Midbrain (tissue), 1 donor: ENCODE measurements around the gene CNPY3.

Experiments used
- DNase-seq: peaks from one replicate; lab custom pipeline; 2025; lab: John Stamatoyannopoulos, UW

The CNPY3 gene

GRCh38 chr6:42960243-42961019, 31.2 kb downstream of the CNPY3 start, which contains the start of gene GNMT:
Gene GNMT (plus strand): TSS chr6:42960754. CDS start chr6:42960768, 14 bp downstream.
- no peak for DNase-seq

DNA sequence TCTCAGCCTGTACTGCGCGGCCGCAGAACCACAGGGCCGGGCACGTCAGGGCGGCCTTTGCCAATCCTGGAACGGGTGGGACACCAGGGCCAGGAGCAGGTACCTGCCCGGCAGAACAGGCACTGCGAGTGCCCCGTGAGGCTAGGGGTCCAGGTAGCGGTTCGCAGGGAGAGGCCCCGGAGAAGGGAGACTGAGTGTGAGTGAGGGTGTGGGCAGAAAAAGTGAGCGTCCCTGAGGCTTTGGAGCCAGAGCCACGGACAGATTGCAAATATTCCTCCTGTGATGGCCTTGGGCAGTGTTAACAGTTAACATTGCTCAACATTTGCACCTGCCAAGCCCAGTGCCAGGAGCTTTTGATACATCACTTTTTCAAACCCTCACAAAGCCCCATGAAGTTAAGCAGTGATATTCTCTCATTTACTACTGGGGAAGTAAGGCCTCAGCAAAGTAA, 31.8 kb downstream of the CNPY3 start:
- DNase-seq, result no peak

DNA sequence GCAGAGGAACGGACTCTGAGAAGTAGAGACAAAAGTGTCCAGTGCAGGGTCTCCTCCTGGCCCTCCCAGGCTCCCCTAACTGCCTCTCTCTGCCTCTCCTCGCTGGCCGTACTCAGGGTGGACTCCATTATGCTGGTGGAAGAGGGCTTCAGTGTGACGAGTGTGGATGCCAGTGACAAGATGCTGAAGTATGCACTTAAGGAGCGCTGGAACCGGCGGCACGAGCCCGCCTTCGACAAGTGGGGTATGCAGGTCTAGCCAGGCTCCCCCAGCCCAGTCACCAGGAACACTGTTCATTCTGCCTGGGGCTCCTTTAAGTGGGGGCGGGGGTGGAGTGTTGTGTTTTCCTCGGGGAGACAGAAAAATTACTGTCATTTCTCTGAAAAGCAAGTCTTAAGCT, 32.8 kb downstream of the CNPY3 start:
- DNase-seq, result no peak

GRCh38 chr6:42962502-42963178, 33.4 kb downstream of the CNPY3 start:
- DNase-seq, result no peak

DNA sequence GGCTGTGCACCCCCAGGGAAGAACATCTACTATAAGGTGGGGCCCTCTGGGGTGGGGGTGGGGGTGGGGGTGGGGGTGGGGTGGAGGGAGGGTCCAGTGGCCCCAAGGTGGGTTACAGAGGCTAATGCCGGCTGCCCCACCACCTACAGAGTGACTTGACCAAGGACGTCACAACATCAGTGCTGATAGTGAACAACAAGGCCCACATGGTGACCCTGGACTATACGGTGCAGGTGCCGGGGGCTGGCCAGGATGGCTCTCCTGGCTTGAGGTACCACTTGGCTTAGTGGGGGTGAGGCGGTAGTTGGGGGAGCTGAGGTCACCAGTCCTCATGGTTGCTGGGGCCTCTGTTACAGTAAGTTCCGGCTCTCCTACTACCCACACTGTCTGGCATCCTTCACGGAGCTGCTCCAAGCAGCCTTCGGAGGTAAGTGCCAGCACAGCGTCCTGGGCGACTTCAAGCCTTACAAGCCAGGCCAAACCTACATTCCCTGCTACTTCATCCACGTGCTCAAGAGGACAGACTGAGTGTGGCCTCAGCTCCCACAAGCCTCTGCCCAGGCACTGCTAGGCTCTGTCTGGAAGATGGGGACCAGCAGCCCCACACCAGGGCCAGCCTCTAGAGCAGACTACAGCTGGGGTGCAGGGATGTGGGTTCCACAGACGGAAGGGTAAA, 34.0 kb downstream of the CNPY3 start:
- no peak for DNase-seq

GRCh38 chr6:42963855-42964605, 34.8 kb downstream of the CNPY3 start:
- no peak for DNase-seq

DNA sequence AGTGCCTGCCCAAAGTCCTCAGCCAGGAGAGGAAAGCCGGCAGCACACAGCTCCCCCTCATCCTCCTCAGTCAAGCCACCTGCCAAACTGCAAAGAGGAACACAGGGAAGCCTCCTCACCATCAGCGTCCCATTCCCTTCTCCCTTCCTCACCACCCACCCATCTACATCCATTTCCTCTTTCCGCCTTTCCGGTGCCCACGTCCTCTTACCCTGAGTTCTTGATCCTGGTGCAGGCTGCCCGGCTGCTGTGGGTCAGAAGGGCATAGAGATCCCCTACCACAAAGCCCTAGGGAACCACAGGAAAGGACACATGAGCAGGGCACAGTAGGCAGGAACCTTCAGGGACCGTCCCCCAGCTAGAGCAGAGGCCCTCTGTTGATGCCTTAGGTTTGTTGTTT, 37.3 kb downstream of the CNPY3 start:
- no peak for DNase-seq

DNA sequence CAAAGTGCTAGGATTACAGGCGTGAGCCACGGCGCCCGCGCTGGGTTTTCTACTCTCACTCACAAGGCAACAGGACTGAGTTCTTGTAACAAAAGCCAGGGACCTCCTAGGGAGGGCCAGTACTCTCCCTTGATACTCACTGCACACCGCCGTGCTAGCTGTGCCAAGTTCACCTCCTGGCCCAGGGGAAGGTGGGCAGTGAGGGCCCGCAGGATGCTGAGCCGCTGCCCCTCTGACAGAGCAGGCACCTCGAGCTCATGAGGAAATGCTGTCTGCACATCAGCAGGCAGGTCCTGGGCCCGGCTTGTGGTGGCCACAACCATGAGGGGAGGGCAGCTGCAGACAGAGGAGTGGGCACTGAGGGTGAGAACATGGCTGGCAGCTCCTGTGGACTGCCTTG, 37.9 kb downstream of the CNPY3 start:
- DNase-seq, result no peak

DNA sequence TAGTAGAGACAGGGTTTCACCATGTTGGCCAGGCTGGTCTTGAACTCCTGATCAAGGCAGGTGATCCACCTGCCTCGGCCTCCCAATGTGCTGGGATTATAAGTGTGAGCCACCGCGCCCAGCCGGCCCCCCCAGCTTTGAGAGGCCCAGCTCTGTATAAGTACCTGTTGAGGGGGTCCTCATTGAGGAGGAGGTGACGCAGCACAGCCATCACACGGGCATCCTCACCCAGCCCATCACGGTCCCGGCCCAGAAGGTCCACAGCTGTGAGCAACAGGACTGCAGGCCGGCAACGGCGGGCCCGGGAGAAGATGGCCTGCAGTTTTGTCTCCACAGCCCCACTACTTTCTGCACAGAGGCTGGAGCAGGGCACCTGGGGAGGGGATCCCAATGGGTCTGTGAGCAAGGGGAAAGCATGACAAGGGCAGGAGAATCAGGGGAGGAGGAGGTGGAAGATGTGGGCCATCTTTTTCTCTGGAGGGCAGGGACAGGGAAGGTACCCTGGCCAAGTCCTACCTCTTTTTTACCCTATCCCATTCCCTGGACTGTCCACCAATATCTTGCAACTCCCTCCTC, 38.9 kb downstream of the CNPY3 start:
- no peak for DNase-seq

DNA sequence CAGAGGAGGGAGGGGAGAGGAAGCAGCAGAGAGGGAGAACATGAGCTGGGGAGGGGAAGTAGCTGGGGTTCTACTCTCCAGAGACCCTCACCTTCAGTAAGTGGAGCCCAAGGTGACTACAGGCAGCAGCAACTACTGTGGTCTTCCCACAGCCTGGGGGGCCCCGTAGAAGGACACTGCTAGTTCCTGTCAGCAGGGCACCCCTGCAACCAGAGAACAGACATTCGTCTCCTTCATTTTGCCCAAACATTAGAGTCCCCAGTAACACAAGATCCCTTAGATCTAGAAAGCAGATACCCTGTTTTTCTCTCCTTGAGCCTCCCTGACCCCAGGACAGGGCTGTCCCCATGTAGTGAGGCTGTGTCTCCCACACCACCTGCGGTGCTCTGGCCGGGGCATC, 39.5 kb downstream of the CNPY3 start:
- DNase-seq, result no peak

- no peak for DNase-seq
Observed at GRCh38 chr6:42969431-42969830, 40.2 kb downstream of the CNPY3 start.

DNA sequence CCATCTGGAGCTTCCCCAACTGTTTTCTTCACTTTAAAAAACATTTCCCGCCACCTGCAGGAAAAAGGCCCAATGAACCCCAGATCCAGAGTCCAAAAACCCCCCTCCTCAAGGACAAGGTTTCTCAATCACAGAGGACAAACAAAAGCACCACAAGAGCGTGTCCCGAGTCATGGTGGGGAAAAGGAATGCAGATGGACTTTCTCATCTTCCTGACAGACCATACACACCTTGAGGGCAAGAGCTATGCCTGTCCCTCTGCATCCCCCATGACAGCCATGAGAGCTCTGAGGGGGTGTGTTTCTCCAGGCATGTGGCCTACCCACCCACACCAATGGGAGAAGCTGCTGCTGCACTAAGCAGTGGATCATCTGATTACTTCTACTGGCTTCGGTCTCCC, 40.7 kb downstream of the CNPY3 start:
- no peak for DNase-seq

GRCh38 chr6:42970871-42971612, 41.8 kb downstream of the CNPY3 start:
- no peak for DNase-seq

GRCh38 chr6:42971746-42972327, 42.6 kb downstream of the CNPY3 start:
- DNase-seq, result no peak

DNA sequence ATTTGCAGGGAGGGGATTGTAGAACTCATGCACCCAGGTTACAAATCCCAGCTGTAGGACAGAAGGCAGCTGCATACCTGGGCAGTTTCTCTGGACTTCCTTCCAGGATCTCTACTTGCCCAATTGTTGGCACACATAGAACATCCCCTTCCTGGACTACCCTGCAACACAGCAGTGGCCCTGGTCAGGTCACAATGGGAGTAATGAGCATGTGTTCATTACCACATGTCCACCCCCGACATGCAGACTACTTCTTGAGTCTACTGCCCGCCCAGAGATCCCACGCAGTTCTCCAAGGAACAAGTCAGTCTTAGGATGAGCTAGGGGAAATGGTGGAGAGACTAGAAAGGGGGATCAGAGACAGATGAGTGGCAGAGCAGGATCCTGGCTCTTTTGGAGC, 44.6 kb downstream of the CNPY3 start:
- no peak for DNase-seq

GRCh38 chr6:42974919-42975505, 45.7 kb downstream of the CNPY3 start:
- DNase-seq, result no peak

- DNase-seq, result no peak
Observed at GRCh38 chr6:42978487-42978838, 49.2 kb downstream of the CNPY3 start.

- DNase-seq, result peak; percentile 89
Observed at GRCh38 chr6:42978839-42979522, 49.7 kb downstream of the CNPY3 start, which contains the start of gene PEX6. Gene PEX6 (minus strand): TSS chr6:42979181. CDS start chr6:42979150, 31 bp downstream.

GRCh38 chr6:42979523-42980177, 50.4 kb downstream of the CNPY3 start:
- peak; percentile 59 for DNase-seq
